HEK293 (cell line): ENCODE measurements around the gene RNF121.
A peak's percentile ranks its signal among the peaks of the same experiment; 100 is the strongest.

ENCODE experiments used
- SALL2 ChIP-seq: fragments of 450-650 bp; formaldehyde crosslinking; IDR thresholded peaks from 2 replicates; pipeline ENCODE4 v1.5.0; 2017; ENCODE audit warnings: missing biosample characterization, mild to moderate bottlenecking, missing genetic modification characterization, borderline replicate concordance
- SP2 ChIP-seq: fragments of 450-650 bp; formaldehyde crosslinking; IDR thresholded peaks from 2 replicates; pipeline ENCODE4 v1.5.1; 2016; ENCODE audit warnings: missing biosample characterization, missing genetic modification characterization
- SP7 ChIP-seq: fragments of 450-650 bp; formaldehyde crosslinking; IDR thresholded peaks from 2 replicates; pipeline ENCODE4 v1.5.1; 2016; ENCODE audit warnings: missing biosample characterization, missing genetic modification characterization
- WT1 ChIP-seq: fragments of 450-650 bp; formaldehyde crosslinking; IDR thresholded peaks from 2 replicates; pipeline ENCODE4 v1.5.1; 2016; ENCODE audit warnings: missing biosample characterization, missing genetic modification characterization
- ZBTB21 ChIP-seq: fragments of 450-650 bp; formaldehyde crosslinking; IDR thresholded peaks from 2 replicates; pipeline ENCODE4 v1.5.1; 2017; ENCODE audit warnings: missing biosample characterization, missing genetic modification characterization
- ZBTB44 ChIP-seq: fragments of 450-650 bp; IDR thresholded peaks from 2 replicates; pipeline ENCODE4 v1.5.1; 2018; ENCODE audit warnings: missing biosample characterization, mild to moderate bottlenecking, missing genetic modification characterization
- ZFP69B ChIP-seq: fragments of 450-650 bp; formaldehyde crosslinking; IDR thresholded peaks from 2 replicates; pipeline ENCODE4 v1.5.1; 2016; ENCODE audit warnings: missing biosample characterization, missing genetic modification characterization
- ZNF112 ChIP-seq: fragments of 450-650 bp; formaldehyde crosslinking; IDR thresholded peaks from 2 replicates; pipeline ENCODE4 v1.5.0; 2017; ENCODE audit warnings: missing biosample characterization, missing genetic modification characterization
- ZNF114 ChIP-seq: fragments of 450-650 bp; formaldehyde crosslinking; IDR thresholded peaks from 2 replicates; pipeline ENCODE4 v1.5.0; 2017; ENCODE audit warnings: missing biosample characterization, missing genetic modification characterization
- ZNF202 ChIP-seq: fragments of 450-650 bp; formaldehyde crosslinking; IDR thresholded peaks from 2 replicates; pipeline ENCODE4 v1.5.1; 2016; ENCODE audit warnings: missing biosample characterization, missing genetic modification characterization, borderline replicate concordance
- ZNF266 ChIP-seq: fragments of 450-650 bp; formaldehyde crosslinking; IDR thresholded peaks from 2 replicates; pipeline ENCODE4 v1.5.1; 2016; ENCODE audit warnings: missing biosample characterization, missing genetic modification characterization, low read depth
- ZNF311 ChIP-seq: fragments of 450-650 bp; formaldehyde crosslinking; IDR thresholded peaks from 2 replicates; pipeline ENCODE4 v1.5.1; 2017; ENCODE audit warnings: missing biosample characterization, missing genetic modification characterization, borderline replicate concordance
- ZNF324 ChIP-seq: fragments of 450-650 bp; formaldehyde crosslinking; IDR thresholded peaks from 2 replicates; pipeline ENCODE4 v1.5.1; 2016; ENCODE audit warnings: missing biosample characterization, missing genetic modification characterization
- ZNF341 ChIP-seq: fragments of 450-650 bp; formaldehyde crosslinking; IDR thresholded peaks from 2 replicates; pipeline ENCODE4; 2016; ENCODE audit warnings: low read depth, missing biosample characterization, missing genetic modification characterization
- ZNF398 ChIP-seq: fragments of 450-650 bp; formaldehyde crosslinking; IDR thresholded peaks from 2 replicates; pipeline ENCODE4 v1.5.1; 2017; ENCODE audit warnings: missing biosample characterization, missing genetic modification characterization
- ZNF416 ChIP-seq: fragments of 450-650 bp; formaldehyde crosslinking; IDR thresholded peaks from 2 replicates; pipeline ENCODE4 v1.5.1; 2016; ENCODE audit warnings: missing biosample characterization, missing genetic modification characterization
- ZNF473 ChIP-seq: fragments of 450-650 bp; formaldehyde crosslinking; IDR thresholded peaks from 2 replicates; pipeline ENCODE4 v1.5.1; 2017; ENCODE audit warnings: missing biosample characterization, missing genetic modification characterization
- ZNF510 ChIP-seq: fragments of 450-650 bp; formaldehyde crosslinking; IDR thresholded peaks from 2 replicates; pipeline ENCODE4 v1.5.1; 2018; ENCODE audit warnings: mild to moderate bottlenecking, missing genetic modification characterization, missing biosample characterization; ENCODE audit not compliant: insufficient replicate concordance
- ZNF529 ChIP-seq: fragments of 450-650 bp; formaldehyde crosslinking; IDR thresholded peaks from 2 replicates; pipeline ENCODE4 v1.5.1; 2017; ENCODE audit warnings: missing genetic modification characterization, missing biosample characterization; ENCODE audit not compliant: insufficient replicate concordance
- ZNF530 ChIP-seq: fragments of 450-650 bp; formaldehyde crosslinking; IDR thresholded peaks from 2 replicates; pipeline ENCODE4 v1.5.1; 2016; ENCODE audit warnings: low read depth, missing biosample characterization, missing genetic modification characterization
- ZNF548 ChIP-seq: fragments of 450-650 bp; formaldehyde crosslinking; IDR thresholded peaks from 2 replicates; pipeline ENCODE4 v1.5.1; 2016; ENCODE audit warnings: missing biosample characterization, missing genetic modification characterization
- ZNF561 ChIP-seq: fragments of 450-650 bp; IDR thresholded peaks from 2 replicates; pipeline ENCODE4 v1.5.1; 2018; ENCODE audit warnings: missing biosample characterization, missing genetic modification characterization, borderline replicate concordance
- ZNF600 ChIP-seq: fragments of 450-650 bp; formaldehyde crosslinking; IDR thresholded peaks from 2 replicates; pipeline ENCODE4 v1.5.1; 2016; ENCODE audit warnings: missing biosample characterization, missing genetic modification characterization
- ZNF623 ChIP-seq: fragments of 450-650 bp; formaldehyde crosslinking; IDR thresholded peaks from 2 replicates; pipeline ENCODE4 v1.5.1; 2016; ENCODE audit warnings: missing biosample characterization, missing genetic modification characterization
- ZNF624 ChIP-seq: fragments of 450-650 bp; formaldehyde crosslinking; IDR thresholded peaks from 2 replicates; pipeline ENCODE4 v1.5.1; 2017; ENCODE audit warnings: missing biosample characterization, missing genetic modification characterization
- ZNF639 ChIP-seq: fragments of 450-650 bp; formaldehyde crosslinking; IDR thresholded peaks from 2 replicates; pipeline ENCODE4 v1.5.1; 2016; ENCODE audit warnings: missing biosample characterization, missing genetic modification characterization
- ZNF677 ChIP-seq: fragments of 450-650 bp; IDR thresholded peaks from 2 replicates; pipeline ENCODE4 v1.5.0; 2018; ENCODE audit warnings: missing biosample characterization, mild to moderate bottlenecking, missing genetic modification characterization, moderate library complexity
- ZNF830 ChIP-seq: fragments of 450-650 bp; IDR thresholded peaks from 2 replicates; pipeline ENCODE4 v1.5.0; 2018; ENCODE audit warnings: missing biosample characterization, missing genetic modification characterization, low read depth, mild to moderate bottlenecking, moderate library complexity
- TF ChIP-seq, protein P1 (sequence below): fragments of 450-650 bp; formaldehyde crosslinking; IDR thresholded peaks from 2 replicates; pipeline ENCODE4 v1.5.1; 2016; ENCODE audit warnings: missing biosample characterization, missing genetic modification characterization
- TF ChIP-seq, protein P2 (sequence below): fragments of 450-650 bp; formaldehyde crosslinking; IDR thresholded peaks from 2 replicates; pipeline ENCODE4 v1.5.1; 2016; ENCODE audit warnings: missing biosample characterization, missing genetic modification characterization

RNF121 gene

GRCh38 chr11:72040491-72041363 is 111.9 kb downstream of the RNF121 start (continued):
- TF ChIP-seq ZNF510 (tag by site-specific recombination) (no peak), ZNF529 (no peak), ZNF266 (no peak), ZNF830 (tag by site-specific recombination) (no peak), ZNF623 (tag by site-specific recombination) (no peak), SP7 (tag by site-specific recombination) (no peak), ZNF341 (no peak), ZBTB21 (no peak), ZNF600 (tag by site-specific recombination) (no peak), ZFP69B (tag by site-specific recombination) (peak; percentile 96), ZNF311 (no peak), ZNF114 (tag by site-specific recombination) (no peak), ZNF639 (tag by site-specific recombination) (no peak), ZNF416 (tag by site-specific recombination) (no peak), ZNF624 (no peak), ZNF473 (tag by site-specific recombination) (no peak), ZNF548 (tag by site-specific recombination) (no peak), ZNF561 (peak; percentile 69; the same call in 1 of the 2 replicates), ZNF398 (peak; percentile 99), ZBTB44 (no peak), SALL2 (tag by site-specific recombination) (no peak), ZNF202 (tag by site-specific recombination) (no peak), ZNF677 (tag by site-specific recombination) (no peak), WT1 (tag by site-specific recombination) (peak; percentile 64), ZNF324 (tag by site-specific recombination) (no peak), ZNF112 (no peak), ZNF530 (no peak), SP2 (tag by site-specific recombination) (no peak)
- TF ChIP-seq, protein P1, sequence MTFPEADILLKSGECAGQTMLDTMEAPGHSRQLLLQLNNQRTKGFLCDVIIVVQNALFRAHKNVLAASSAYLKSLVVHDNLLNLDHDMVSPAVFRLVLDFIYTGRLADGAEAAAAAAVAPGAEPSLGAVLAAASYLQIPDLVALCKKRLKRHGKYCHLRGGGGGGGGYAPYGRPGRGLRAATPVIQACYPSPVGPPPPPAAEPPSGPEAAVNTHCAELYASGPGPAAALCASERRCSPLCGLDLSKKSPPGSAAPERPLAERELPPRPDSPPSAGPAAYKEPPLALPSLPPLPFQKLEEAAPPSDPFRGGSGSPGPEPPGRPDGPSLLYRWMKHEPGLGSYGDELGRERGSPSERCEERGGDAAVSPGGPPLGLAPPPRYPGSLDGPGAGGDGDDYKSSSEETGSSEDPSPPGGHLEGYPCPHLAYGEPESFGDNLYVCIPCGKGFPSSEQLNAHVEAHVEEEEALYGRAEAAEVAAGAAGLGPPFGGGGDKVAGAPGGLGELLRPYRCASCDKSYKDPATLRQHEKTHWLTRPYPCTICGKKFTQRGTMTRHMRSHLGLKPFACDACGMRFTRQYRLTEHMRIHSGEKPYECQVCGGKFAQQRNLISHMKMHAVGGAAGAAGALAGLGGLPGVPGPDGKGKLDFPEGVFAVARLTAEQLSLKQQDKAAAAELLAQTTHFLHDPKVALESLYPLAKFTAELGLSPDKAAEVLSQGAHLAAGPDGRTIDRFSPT (tag by site-specific recombination), result no peak
- TF ChIP-seq, protein P2, sequence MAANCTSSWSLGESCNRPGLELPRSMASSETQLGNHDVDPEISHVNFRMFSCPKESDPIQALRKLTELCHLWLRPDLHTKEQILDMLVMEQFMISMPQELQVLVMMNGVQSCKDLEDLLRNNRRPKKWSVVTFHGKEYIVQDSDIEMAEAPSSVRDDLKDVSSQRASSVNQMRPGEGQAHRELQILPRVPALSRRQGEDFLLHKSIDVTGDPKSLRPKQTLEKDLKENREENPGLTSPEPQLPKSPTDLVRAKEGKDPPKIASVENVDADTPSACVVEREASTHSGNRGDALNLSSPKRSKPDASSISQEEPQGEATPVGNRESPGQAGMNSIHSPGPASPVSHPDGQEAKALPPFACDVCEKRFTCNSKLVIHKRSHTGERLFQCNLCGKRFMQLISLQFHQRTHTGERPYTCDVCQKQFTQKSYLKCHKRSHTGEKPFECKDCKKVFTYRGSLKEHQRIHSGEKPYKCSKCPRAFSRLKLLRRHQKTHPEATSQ (tag by site-specific recombination), result no peak
